GM19099 (cell line): ENCODE measurements around the gene ROBO1.

Experiments
- POLR2A ChIP-seq: IDR thresholded peaks from 3 replicates; pipeline ENCODE4 v1.6.1; 2011; ENCODE audit warnings: low read depth; ENCODE audit not compliant: insufficient read length; ENCODE audit errors: extremely low read depth

ROBO1 gene

DNA sequence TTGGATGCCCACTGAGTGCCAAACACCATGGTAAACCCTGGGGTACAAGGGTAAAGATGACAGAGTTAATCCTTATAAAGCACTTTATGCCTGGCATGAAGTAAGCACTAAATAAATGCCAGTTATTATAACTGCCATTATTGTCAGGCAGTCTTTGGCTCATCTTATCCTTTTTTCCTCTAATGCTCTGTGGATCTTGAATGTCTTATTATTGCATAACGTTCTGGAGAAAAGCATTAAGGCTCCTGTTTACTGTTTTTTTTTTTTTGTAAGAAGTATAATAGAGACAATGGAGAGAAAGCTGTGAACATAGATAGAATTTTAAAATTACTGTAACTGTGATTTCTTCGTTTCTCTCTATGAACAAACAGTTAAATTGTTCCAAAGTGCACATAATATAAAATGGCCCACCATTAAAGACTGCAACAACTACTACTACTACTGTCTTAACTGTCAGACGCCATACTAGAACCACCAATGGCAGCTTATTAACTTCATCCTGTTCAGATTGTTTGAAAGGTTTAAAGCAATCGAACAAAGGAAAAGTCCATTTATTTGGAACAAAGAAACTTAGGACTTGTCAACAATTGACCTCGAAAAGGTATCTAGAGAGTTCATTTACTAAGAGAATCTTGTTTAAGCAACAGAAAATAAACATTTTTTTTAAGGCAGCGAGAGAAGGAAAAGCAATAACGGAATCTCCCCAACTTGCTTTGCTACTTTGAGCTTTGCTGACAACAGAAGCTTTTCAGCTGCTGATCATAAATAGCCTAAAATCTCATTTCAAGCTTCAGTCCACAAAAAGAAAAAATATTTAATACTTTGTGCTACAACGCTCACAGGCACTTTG lies 520.7 kb downstream of the ROBO1 start:
- TF ChIP-seq POLR2A = no peak

- TF ChIP-seq POLR2A = no peak
These were observed 522.3 kb downstream of the ROBO1 start for GRCh38 chr3:79245284-79246138.

DNA sequence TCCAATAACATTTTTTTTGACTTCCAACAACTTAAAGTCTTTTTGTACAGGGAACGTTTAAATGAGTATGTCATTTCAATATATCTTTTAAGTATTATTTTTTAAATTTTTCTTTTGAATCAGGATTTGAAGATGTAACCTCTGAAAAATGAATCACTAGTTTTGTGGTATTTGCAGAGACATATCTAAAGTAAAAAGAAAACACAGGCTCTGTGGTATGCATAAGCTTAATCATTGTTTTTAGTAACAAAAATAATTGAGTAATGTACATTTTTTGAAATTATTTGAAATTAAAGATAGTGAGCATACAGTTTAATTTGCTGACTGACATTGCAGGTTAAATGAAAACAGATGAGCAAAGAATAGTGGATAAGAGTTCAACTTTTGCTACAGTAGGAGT lies 531.3 kb downstream of the ROBO1 start:
- TF ChIP-seq POLR2A = no peak

GRCh38 chr3:79233431-79234060 lies 534.3 kb downstream of the ROBO1 start:
- TF ChIP-seq POLR2A = no peak

DNA sequence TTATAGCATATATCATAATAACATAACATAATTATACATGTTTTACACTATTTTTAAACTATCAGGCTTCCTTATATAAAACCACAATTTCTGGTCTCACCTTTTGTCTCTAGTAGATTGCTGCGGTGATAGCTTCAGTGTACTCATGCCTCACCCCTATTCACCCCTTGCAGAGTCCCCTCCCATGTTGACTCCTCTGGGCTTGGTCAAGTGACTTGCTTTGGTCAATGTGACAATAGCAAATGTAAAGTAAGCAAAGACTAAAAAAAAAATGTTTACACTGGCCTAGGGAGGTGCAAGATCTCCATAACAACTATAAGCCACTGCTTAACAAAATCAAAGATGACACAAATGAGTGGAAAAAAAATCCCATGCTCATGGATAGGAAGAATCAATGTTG lies 537.5 kb downstream of the ROBO1 start:
- TF ChIP-seq POLR2A = no peak

GRCh38 chr3:79217096-79217495 lies 550.7 kb downstream of the ROBO1 start:
- TF ChIP-seq POLR2A = no peak

GRCh38 chr3:79215286-79215685 lies 552.5 kb downstream of the ROBO1 start:
- no peak for TF ChIP-seq POLR2A

- no peak for TF ChIP-seq POLR2A
These were observed 556.0 kb downstream of the ROBO1 start for GRCh38 chr3:79211586-79212359.

DNA sequence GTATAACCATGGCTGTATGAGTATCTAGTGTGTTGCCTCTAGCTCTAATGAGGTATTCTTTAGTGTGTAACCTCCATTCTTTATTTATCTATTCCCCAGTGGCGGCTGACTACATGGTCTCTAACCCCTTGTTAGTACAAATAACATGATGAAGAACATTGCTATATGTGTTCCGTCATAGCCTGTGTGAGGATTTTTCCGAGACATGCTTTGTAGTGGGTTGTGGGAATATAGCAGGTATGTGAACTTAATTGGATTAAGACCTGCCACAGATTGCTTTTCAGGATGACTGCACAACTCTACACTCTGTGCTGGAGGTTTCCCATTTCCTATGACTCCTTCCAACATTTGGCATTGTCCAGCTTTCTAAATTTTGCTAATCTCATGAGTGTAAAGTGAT lies 563.4 kb downstream of the ROBO1 start:
- no peak for TF ChIP-seq POLR2A

DNA sequence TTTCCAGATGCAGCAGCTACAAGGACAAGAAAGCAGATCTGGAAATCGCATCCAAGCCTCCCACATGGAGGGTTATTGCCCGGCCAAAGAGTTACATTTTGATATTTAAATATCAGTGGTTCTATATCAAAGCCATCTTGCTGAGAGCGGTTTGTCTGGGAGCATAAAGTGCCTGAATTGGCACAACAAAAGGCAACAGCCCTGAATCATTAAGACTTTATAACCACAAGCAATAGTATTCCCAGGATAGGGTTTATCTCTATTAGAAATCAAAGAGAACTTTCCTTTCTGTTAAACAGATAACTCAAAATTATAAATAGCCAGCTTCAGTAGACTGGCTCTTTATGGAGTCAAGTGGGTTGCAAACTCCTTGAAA lies 564.7 kb downstream of the ROBO1 start:
- no peak for TF ChIP-seq POLR2A

GRCh38 chr3:79202471-79203143 lies 565.2 kb downstream of the ROBO1 start:
- TF ChIP-seq POLR2A = no peak

DNA sequence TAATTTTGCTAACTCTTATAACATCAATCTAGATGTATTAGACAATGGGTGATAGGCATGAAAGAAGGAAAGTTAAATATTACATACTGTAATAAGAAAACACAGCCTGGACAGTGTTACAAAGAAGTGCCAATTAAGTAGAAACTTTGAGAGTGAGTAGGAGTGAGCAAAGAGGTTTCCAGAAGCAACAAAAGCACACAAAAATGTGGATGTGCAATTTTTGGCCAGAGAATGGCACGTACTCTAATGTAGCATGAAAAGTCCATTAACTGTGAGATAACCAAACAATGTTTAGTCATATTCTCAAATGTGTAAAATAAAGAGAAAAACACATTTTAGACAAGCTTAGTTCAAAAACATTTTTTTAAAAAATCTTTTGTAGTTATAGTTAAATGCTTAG lies 567.3 kb downstream of the ROBO1 start:
- no peak for TF ChIP-seq POLR2A

DNA sequence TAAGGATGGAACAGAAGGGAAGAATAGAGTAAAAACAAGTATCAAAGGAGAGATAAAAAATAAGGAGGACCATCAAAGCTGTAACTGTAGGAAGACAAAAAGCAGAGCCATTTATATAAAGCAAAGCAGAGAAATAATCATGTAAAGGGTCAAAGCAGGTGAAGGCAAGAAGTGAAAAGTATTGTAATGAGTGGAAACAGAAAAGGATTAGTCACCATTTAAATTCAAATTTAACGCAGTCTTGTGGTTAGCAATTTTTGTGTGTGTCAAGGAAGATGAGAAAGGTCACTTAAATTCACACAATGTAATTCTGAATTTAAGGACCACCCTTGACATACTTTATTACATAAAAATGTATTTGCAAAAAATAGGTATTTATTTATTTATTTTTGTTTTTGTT lies 567.8 kb downstream of the ROBO1 start:
- TF ChIP-seq POLR2A = no peak

DNA sequence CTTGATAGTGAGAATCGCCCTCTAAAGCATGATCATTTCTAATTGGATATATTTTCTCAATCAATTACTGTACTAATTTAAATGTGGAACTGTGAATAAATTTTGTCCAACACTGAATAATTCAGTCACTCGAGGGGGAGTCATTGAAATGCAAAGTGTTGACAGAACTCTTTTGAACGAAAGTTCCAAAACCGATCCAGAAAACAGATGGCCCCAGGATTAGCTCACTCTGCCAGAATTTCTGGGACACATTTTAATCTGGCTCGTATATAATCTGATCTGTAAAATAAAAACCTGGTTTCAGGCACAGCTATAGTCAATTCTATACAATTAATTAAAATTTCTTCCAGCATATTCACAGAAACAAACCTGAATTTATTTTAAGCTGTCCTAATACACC lies 580.4 kb downstream of the ROBO1 start:
- no peak for TF ChIP-seq POLR2A

GRCh38 chr3:79184251-79184650 lies 583.5 kb downstream of the ROBO1 start:
- TF ChIP-seq POLR2A = no peak

DNA sequence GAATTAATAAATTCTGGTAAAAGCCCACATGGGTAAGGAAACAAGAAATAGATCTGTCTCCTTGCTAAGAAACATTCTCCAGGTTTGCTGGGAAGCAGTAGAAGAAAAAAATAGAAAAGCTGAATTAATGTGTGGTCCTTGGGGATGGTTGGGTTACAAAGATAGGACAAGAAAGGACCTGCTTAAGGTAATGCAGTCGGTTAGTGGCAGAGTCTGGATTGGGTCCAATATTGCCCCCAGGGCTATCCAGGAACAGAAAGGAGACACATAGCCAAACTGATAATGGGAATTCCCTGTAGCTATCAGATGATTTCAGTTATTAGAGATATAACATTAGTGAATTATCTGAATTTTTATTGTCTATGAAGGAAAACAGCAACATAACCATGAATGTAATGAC lies 584.3 kb downstream of the ROBO1 start:
- TF ChIP-seq POLR2A = no peak
